Hepatocyte (in vitro differentiated cells): Measurements from ENCODE around the gene PRCD. TPM values are rescaled to one million over a fixed set of nuclear protein-coding genes. Genes with fewer than 3 reads are reported as not detected.

ENCODE experiments used
- DNase-seq: peaks from one replicate; pipeline ENCODE4 v3.0.0-alpha.2; 2016; ENCODE audit warnings: low spot score
- H2AFZ ChIP-seq: fragments of 200-600 bp; sonication (generic); 2 replicates; pipeline ENCODE4 v1.6.0; 2016; ENCODE audit warnings: antibody characterized with exemption, mild to moderate bottlenecking
- H3K27ac ChIP-seq: fragments of 200-600 bp; sonication (generic); 2 replicates; pipeline ENCODE4 v1.5.1; 2016; ENCODE audit warnings: mild to moderate bottlenecking
- H3K27me3 ChIP-seq: fragments of 200-600 bp; sonication (generic); 2 replicates; pipeline ENCODE4 v1.6.1; 2016
- H3K36me3 ChIP-seq: fragments of 200-600 bp; sonication (generic); replicated peaks from 2 replicates; pipeline ENCODE4 v1.5.1; 2016; ENCODE audit warnings: low read depth; ENCODE audit not compliant: insufficient read depth
- H3K4me1 ChIP-seq: fragments of 200-600 bp; sonication (generic); 2 replicates; pipeline ENCODE4 v1.5.1; 2016; ENCODE audit warnings: mild to moderate bottlenecking, moderate library complexity; ENCODE audit not compliant: insufficient read depth
- H3K4me2 ChIP-seq: fragments of 200-600 bp; sonication (generic); 2 replicates; pipeline ENCODE4 v1.6.0; 2016
- H3K4me3 ChIP-seq: fragments of 200-600 bp; sonication (generic); 2 replicates; pipeline ENCODE4 v1.5.1; 2016; ENCODE audit warnings: mild to moderate bottlenecking
- H3K79me2 ChIP-seq: fragments of 200-600 bp; sonication (generic); 2 replicates; pipeline ENCODE4 v1.6.0; 2017; ENCODE audit warnings: mild to moderate bottlenecking
- H3K9me2 ChIP-seq: fragments of 200-600 bp; sonication (generic); replicated peaks from 2 replicates; pipeline ENCODE4 v1.6.0; 2017; ENCODE audit warnings: mild to moderate bottlenecking; ENCODE audit not compliant: insufficient read depth
- H3K9me3 ChIP-seq: fragments of 200-600 bp; sonication (generic); 2 replicates; pipeline ENCODE4 v1.5.1; 2016; ENCODE audit warnings: low read depth, mild to moderate bottlenecking
- H4K20me1 ChIP-seq: fragments of 200-600 bp; sonication (generic); 2 replicates; pipeline ENCODE4 v1.6.0; 2016; ENCODE audit warnings: mild to moderate bottlenecking; ENCODE audit not compliant: insufficient read depth, poor library complexity, severe bottlenecking
- EZH2 ChIP-seq: fragments of 200-600 bp; sonication (generic); IDR thresholded peaks from 2 replicates; pipeline ENCODE4 v1.6.1; 2016; ENCODE audit warnings: antibody characterized with exemption, mild to moderate bottlenecking, borderline replicate concordance
- EZH2phosphoT487 ChIP-seq: fragments of 200-600 bp; sonication (generic); IDR thresholded peaks from one replicate; pipeline ENCODE4 v1.6.1; 2018; ENCODE audit warnings: antibody characterized with exemption, mild to moderate bottlenecking, low read depth, moderate library complexity; ENCODE audit not compliant: unreplicated experiment, severe bottlenecking
- WGBS: methylation state at CpG from one replicate; pipeline ENCODE4 v1.1.6; 2016; ENCODE audit warnings: low lambda C conversion rate; ENCODE audit errors: missing lambda C conversion rate; 5-methylcytosine and 5-hydroxymethylcytosine counted together
- polyA plus RNA-seq: library from polyadenylated mRNA; unstranded; fragments of >200 nt; fragmentation: Nextera tagmentation; extraction: Ambion mirVana; gene quantifications from 2 replicates; pipeline ENCODE4 v1.2.1, GENCODE V29; 2016
- total RNA-seq: library from RNA; depleted of rRNA; stranded (reverse); fragments of >200 nt; gene quantifications from 2 replicates; pipeline ENCODE4 v1.2.3, GENCODE V29; 2014
- TF ChIP-seq, protein P1 (sequence below): fragments of 200-600 bp; sonication (generic); IDR thresholded peaks from 2 replicates; pipeline ENCODE4 v1.5.1; 2016; ENCODE audit warnings: antibody characterized with exemption, mild to moderate bottlenecking; ENCODE audit not compliant: poor library complexity

Gene PRCD
- total and polyA plus RNA-seq, 2 experiments from 2014 or later: 2.0 to 10.2 TPM

GRCh38 chr17:76586741-76587487 lies 47.1 kb downstream of the PRCD start:
- Histone ChIP-seq H3K9me3 (no peaks in the 10 kb centered on the region), H3K27ac (no peak overlapping the region), H3K4me1 (peaks cover 13% of the 10 kb centered on the region), H2AFZ (no peak overlapping the region), H3K4me3 (no peak overlapping the region), H3K36me3 (no peaks in the 10 kb centered on the region), H4K20me1 (no peaks in the 10 kb centered on the region), H3K27me3 (peaks cover 32% of the 10 kb centered on the region), H3K9me2 (no peaks in the 10 kb centered on the region), H3K79me2 (no peaks in the 10 kb centered on the region), H3K4me2 (peak overlapping the region; percentile 97)
- no peak for DNase-seq
- TF ChIP-seq EZH2: no peak
- TF ChIP-seq, protein P1, sequence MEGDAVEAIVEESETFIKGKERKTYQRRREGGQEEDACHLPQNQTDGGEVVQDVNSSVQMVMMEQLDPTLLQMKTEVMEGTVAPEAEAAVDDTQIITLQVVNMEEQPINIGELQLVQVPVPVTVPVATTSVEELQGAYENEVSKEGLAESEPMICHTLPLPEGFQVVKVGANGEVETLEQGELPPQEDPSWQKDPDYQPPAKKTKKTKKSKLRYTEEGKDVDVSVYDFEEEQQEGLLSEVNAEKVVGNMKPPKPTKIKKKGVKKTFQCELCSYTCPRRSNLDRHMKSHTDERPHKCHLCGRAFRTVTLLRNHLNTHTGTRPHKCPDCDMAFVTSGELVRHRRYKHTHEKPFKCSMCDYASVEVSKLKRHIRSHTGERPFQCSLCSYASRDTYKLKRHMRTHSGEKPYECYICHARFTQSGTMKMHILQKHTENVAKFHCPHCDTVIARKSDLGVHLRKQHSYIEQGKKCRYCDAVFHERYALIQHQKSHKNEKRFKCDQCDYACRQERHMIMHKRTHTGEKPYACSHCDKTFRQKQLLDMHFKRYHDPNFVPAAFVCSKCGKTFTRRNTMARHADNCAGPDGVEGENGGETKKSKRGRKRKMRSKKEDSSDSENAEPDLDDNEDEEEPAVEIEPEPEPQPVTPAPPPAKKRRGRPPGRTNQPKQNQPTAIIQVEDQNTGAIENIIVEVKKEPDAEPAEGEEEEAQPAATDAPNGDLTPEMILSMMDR: no peak
- WGBS: 48% methylated on average over 17 of the region's 17 CpGs

DNA sequence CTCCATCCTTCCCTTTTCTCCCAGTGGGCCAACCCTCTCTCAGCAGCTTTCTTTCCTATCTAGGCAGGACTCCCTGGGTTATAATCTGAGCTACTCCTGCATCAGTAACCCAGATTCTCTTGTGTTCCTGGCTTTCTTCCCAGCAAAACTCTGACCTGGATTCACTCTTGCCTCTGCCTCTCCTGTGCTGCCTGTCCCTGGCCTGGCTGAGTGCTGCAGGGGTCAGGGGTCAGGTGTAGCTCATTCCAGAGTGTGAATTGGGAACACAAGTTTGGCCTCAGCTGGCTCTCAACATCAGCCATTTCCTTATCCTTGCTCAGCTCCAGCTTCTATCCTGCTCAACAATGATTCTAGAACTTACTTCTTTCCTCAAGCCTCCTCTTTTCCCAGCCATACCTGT lies 48.3 kb downstream of the PRCD start:
- no peak overlapping the region for H3K4me3 ChIP-seq
- peaks cover 29% of the 10 kb centered on the region for H3K27me3 ChIP-seq
- H3K9me3 ChIP-seq: no peaks in the 10 kb centered on the region
- no peaks in the 10 kb centered on the region for H3K79me2 ChIP-seq
- H4K20me1 ChIP-seq: no peaks in the 10 kb centered on the region
- no peak overlapping the region for H2AFZ ChIP-seq
- H3K27ac ChIP-seq: no peak overlapping the region
- H3K4me2 ChIP-seq: no peak overlapping the region
- H3K36me3 ChIP-seq: no peaks in the 10 kb centered on the region
- no peaks in the 10 kb centered on the region for H3K9me2 ChIP-seq
- TF ChIP-seq, protein P1: no peak
- TF ChIP-seq EZH2 (no peak), EZH2phosphoT487 (no peak)
- peaks cover 13% of the 10 kb centered on the region for H3K4me1 ChIP-seq
- DNase-seq: no peak

GRCh38 chr17:76593384-76593826 lies 53.6 kb downstream of the PRCD start:
- Histone ChIP-seq H3K4me1 (no peaks in the 10 kb centered on the region), H4K20me1 (no peaks in the 10 kb centered on the region), H2AFZ (no peak overlapping the region), H3K27ac (no peak overlapping the region), H3K9me3 (no peaks in the 10 kb centered on the region), H3K27me3 (no peaks in the 10 kb centered on the region), H3K4me3 (no peak overlapping the region), H3K79me2 (no peaks in the 10 kb centered on the region), H3K4me2 (no peak overlapping the region), H3K9me2 (no peaks in the 10 kb centered on the region), H3K36me3 (no peaks in the 10 kb centered on the region)
- no peak for DNase-seq
- TF ChIP-seq EZH2phosphoT487 (no peak), EZH2 (no peak)
- TF ChIP-seq, protein P1: no peak
- WGBS: 84% methylated on average over 8 of the region's 8 CpGs
